ENCODE measurements around the gene FCRL3. TPM values are rescaled to one million over a fixed set of nuclear protein-coding genes. Genes with fewer than 3 reads are reported as not detected.

FCRL3 gene
- total and polyA plus RNA-seq, 2 experiments from 2014 or later: not detected

- H3K36me3 ChIP-seq (replicated peaks; ENCODE audit: insufficient read depth, low read depth): no peaks in the 10 kb centered on the region
Measured at GRCh38 chr1:157715736-157716135, 15.2 kb upstream of the FCRL3 start.

GRCh38 chr1:157711802-157712201 is 11.2 kb upstream of the FCRL3 start:
- no peak overlapping the region for H3K4me2 ChIP-seq
- no peaks in the 10 kb centered on the region for H3K9me3 ChIP-seq (ENCODE audit: low read depth)
- no peaks in the 10 kb centered on the region for H3K9me2 ChIP-seq (replicated peaks; ENCODE audit: insufficient read depth)
- H2AFZ ChIP-seq: no peak overlapping the region
- H3K79me2 ChIP-seq: no peaks in the 10 kb centered on the region
- no peak for DNase-seq (ENCODE audit: low spot score)
- no peaks in the 10 kb centered on the region for H4K20me1 ChIP-seq (ENCODE audit: insufficient read depth, poor library complexity, severe bottlenecking)
- H3K27ac ChIP-seq: no peak overlapping the region
- TF ChIP-seq CTCF (IDR thresholded peaks at IDR 0.05; ENCODE audit: poor library complexity) (no peak), EZH2 (IDR thresholded peaks at IDR 0.05; ENCODE audit: borderline replicate concordance) (no peak), EZH2phosphoT487 (IDR thresholded peaks at IDR 0.05; ENCODE audit: low read depth, severe bottlenecking, unreplicated experiment) (no peak)
- H3K36me3 ChIP-seq (replicated peaks; ENCODE audit: insufficient read depth, low read depth): no peaks in the 10 kb centered on the region
- no peaks in the 10 kb centered on the region for H3K27me3 ChIP-seq
- H3K4me1 ChIP-seq (ENCODE audit: insufficient read depth): no peaks in the 10 kb centered on the region
- no peak overlapping the region for H3K4me3 ChIP-seq

More at GRCh38 chr1:157715736-157716135, 15.2 kb upstream of the FCRL3 start:
- Histone ChIP-seq H3K27me3 (no peaks in the 10 kb centered on the region), H3K9me3 (ENCODE audit: low read depth) (no peaks in the 10 kb centered on the region), H3K4me3 (no peak overlapping the region), H3K79me2 (no peaks in the 10 kb centered on the region), H3K9me2 (replicated peaks; ENCODE audit: insufficient read depth) (no peaks in the 10 kb centered on the region), H3K27ac (no peak overlapping the region), H3K4me2 (no peak overlapping the region), H3K4me1 (ENCODE audit: insufficient read depth) (no peaks in the 10 kb centered on the region), H4K20me1 (ENCODE audit: insufficient read depth, poor library complexity, severe bottlenecking) (no peaks in the 10 kb centered on the region), H2AFZ (no peak overlapping the region)
- WGBS (ENCODE audit: low lambda C conversion rate, missing lambda C conversion rate): 94% methylated on average over 5 of the region's 5 CpGs
- TF ChIP-seq EZH2 (IDR thresholded peaks at IDR 0.05; ENCODE audit: borderline replicate concordance): no peak
- no peak for TF ChIP-seq CTCF (IDR thresholded peaks at IDR 0.05; ENCODE audit: poor library complexity)
- TF ChIP-seq EZH2phosphoT487 (IDR thresholded peaks at IDR 0.05; ENCODE audit: low read depth, severe bottlenecking, unreplicated experiment): no peak
- no peak for DNase-seq (ENCODE audit: low spot score)

GRCh38 chr1:157704878-157705277 is 4.3 kb upstream of the FCRL3 start:
- no peak for DNase-seq (ENCODE audit: low spot score)
- Histone ChIP-seq H4K20me1 (ENCODE audit: insufficient read depth, poor library complexity, severe bottlenecking) (no peaks in the 10 kb centered on the region), H3K4me1 (ENCODE audit: insufficient read depth) (no peaks in the 10 kb centered on the region), H3K36me3 (replicated peaks; ENCODE audit: insufficient read depth, low read depth) (no peaks in the 10 kb centered on the region), H3K79me2 (no peaks in the 10 kb centered on the region), H3K27ac (no peak overlapping the region), H3K9me3 (ENCODE audit: low read depth) (no peaks in the 10 kb centered on the region), H3K4me2 (no peak overlapping the region), H3K27me3 (peaks cover 6% of the 10 kb centered on the region), H3K9me2 (replicated peaks; ENCODE audit: insufficient read depth) (no peaks in the 10 kb centered on the region), H3K4me3 (no peak overlapping the region), H2AFZ (no peak overlapping the region)
- no peak for TF ChIP-seq CTCF (IDR thresholded peaks at IDR 0.05; ENCODE audit: poor library complexity)
- TF ChIP-seq EZH2 (IDR thresholded peaks at IDR 0.05; ENCODE audit: borderline replicate concordance): no peak
- TF ChIP-seq EZH2phosphoT487 (IDR thresholded peaks at IDR 0.05; ENCODE audit: low read depth, severe bottlenecking, unreplicated experiment): no peak

GRCh38 chr1:157703981-157704380 is 3.4 kb upstream of the FCRL3 start:
- no peak for DNase-seq (ENCODE audit: low spot score)
- H3K4me3 ChIP-seq: no peak overlapping the region
- H3K36me3 ChIP-seq (replicated peaks; ENCODE audit: insufficient read depth, low read depth): no peaks in the 10 kb centered on the region
- H4K20me1 ChIP-seq (ENCODE audit: insufficient read depth, poor library complexity, severe bottlenecking): no peaks in the 10 kb centered on the region
- H2AFZ ChIP-seq: no peak overlapping the region
- 96% methylated on average over 4 of the region's 4 CpGs for WGBS (ENCODE audit: low lambda C conversion rate, missing lambda C conversion rate)
- no peak overlapping the region for H3K27ac ChIP-seq
- H3K9me3 ChIP-seq (ENCODE audit: low read depth): no peaks in the 10 kb centered on the region
- no peaks in the 10 kb centered on the region for H3K79me2 ChIP-seq
- TF ChIP-seq EZH2phosphoT487 (IDR thresholded peaks at IDR 0.05; ENCODE audit: low read depth, severe bottlenecking, unreplicated experiment): no peak
- no peak for TF ChIP-seq EZH2 (IDR thresholded peaks at IDR 0.05; ENCODE audit: borderline replicate concordance)
- TF ChIP-seq CTCF (IDR thresholded peaks at IDR 0.05; ENCODE audit: poor library complexity): no peak
- peaks cover 6% of the 10 kb centered on the region for H3K27me3 ChIP-seq
- no peak overlapping the region for H3K4me2 ChIP-seq
- H3K4me1 ChIP-seq (ENCODE audit: insufficient read depth): no peaks in the 10 kb centered on the region
- H3K9me2 ChIP-seq (replicated peaks; ENCODE audit: insufficient read depth): no peaks in the 10 kb centered on the region
